Esophagus (tissue), 2 donors: ENCODE results near the gene SORBS1. TPM values are rescaled to one million over a fixed set of nuclear protein-coding genes. Genes with fewer than 3 reads are reported as not detected.
A peak's percentile ranks its signal among the peaks of the same experiment; 100 is the strongest.

Source experiments
- H3K27ac ChIP-seq, 2 donors: one replicate each; pipeline ENCODE4 v1.5.1; 2013; ENCODE audit warnings: low read depth in 2 of 2, mild to moderate bottlenecking in 2 of 2, inconsistent platforms in 1 of 2, low read length in 1 of 2, moderate library complexity in 1 of 2
- H3K27me3 ChIP-seq, 2 donors: one replicate each; pipeline ENCODE4 v1.6.1; 2013; ENCODE audit warnings: low read length in 2 of 2, control low read depth in 1 of 2, mild to moderate bottlenecking in 1 of 2; ENCODE audit not compliant: insufficient read depth in 2 of 2, control insufficient read depth in 1 of 2
- H3K36me3 ChIP-seq, 2 donors: one replicate each; pipeline ENCODE4 v1.6.1; 2013; ENCODE audit warnings: low read length in 1 of 2; ENCODE audit not compliant: control insufficient read depth in 2 of 2, insufficient read depth in 2 of 2
- H3K4me1 ChIP-seq, 2 donors: one replicate each; pipeline ENCODE4 v1.6.1; 2013; ENCODE audit warnings: low read length in 1 of 2; ENCODE audit not compliant: control insufficient read depth in 2 of 2, insufficient read depth in 2 of 2
- H3K4me3 ChIP-seq, 2 donors: one replicate each; pipeline ENCODE4 v1.5.1; 2013; ENCODE audit warnings: low read length in 2 of 2, mild to moderate bottlenecking in 2 of 2, low read depth in 1 of 2, moderate library complexity in 1 of 2
- H3K9me3 ChIP-seq, 2 donors: one replicate each; pipeline ENCODE4 v1.6.1; 2013; ENCODE audit warnings: mild to moderate bottlenecking in 2 of 2, low read depth in 1 of 2, low read length in 1 of 2, moderate library complexity in 1 of 2; ENCODE audit not compliant: control insufficient read depth in 2 of 2, insufficient read depth in 1 of 2
- WGBS, 2 donors: extraction: QIAGEN DNeasy Blood & Tissue Kit; methylation state at CpG; one replicate each; pipeline ENCODE4 v1.1.7; 2013; 5-methylcytosine and 5-hydroxymethylcytosine counted together
- polyA plus RNA-seq, 2 donors: library from polyadenylated mRNA; stranded (reverse); fragments of 200-250 nt; gene quantifications; one replicate each; pipeline ENCODE4 v1.2.3, GENCODE V29; 2013
- donor health status: healthy with polysubstance abuse.
- donor health status: Bipolar disorder and iron deficiency.

The SORBS1 gene
- polyA plus RNA-seq, 2 donors, result 32.7 to 66.3 TPM

DNA sequence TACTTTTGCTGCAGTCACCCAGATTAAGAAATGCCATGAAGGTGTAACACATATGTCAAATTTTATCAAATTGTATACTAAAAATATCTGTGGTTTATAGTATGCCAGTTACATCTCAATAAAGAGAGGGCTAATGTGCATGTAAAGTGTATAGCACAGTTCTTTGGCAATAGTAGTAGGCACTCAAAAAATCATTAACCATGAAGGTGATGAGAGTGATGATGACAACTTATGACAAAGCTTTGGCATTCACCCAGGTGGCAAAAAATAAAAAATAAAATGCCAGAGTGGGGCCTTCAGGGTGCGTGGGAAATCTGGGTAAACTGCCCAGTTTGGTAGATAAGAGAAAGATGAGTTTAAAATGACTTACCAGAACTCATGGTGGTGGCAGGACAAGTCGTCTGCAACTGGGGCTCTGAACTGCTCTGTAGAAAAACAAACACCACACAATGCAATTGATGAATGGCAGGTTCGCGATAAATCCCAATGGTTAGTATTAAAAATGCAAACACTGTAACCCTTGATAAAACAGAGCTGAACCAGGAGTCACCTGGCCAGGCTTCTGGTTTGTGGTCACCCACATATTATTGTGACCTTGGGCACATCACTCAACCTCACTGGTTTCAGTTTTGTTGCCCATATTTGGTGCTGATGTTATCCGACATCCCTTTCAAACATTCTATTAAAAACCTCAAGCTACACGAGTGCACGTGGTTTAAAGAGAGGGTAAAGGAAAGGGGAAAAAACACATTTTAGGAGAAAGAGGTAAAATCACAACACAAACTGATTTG lies 120.2 kb downstream of the SORBS1 start:
- Histone ChIP-seq H3K9me3 (no peaks in the 10 kb centered on the region), H3K4me3 (no peak overlapping the region), H3K4me1 (no peaks in the 10 kb centered on the region), H3K27me3 (no peaks in the 10 kb centered on the region), H3K27ac (peak overlapping the region in 1 of 2 donors; percentile 33), H3K36me3 (no peaks in the 10 kb centered on the region)
- WGBS, 2 donors, result 57 to 68% methylated on average over 7 of the region's 7 CpGs

DNA sequence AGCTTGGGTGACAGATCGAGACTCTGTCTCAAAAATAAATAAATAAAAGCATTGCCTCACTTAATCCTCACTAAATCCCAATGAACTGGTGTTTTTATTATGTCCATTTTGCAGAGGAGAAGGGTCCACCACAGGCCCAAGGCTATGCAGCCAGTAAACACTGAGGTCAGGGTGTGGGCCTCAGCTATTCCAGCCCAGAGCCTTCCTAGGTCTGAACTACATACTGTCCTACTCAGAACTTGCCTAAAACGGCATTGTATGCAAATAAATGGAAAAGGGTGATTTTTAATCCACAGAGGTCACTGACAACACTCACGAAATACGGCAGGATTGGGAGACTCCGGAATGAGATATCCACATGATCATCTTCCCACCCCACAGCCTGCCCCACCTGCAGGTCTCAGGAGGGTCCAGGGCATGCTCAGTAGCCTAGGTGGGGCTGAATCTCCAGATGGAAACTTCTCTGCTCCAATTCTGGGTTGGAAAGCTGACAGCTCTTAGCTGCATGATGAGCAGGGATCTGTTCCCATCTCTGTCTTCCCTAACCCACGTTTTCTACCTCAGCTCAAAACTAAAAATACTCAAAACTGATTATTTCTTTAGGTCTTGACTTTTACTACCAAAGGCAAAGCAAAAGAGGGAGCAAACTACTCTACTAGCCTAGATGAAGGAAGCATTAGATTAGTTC lies 121.0 kb downstream of the SORBS1 start:
- Histone ChIP-seq H3K27ac (peak overlapping the region in 1 of 2 donors; percentile 40), H3K4me1 (peaks cover 0 to 4% of the 10 kb centered on the region in 2 donors), H3K36me3 (no peaks in the 10 kb centered on the region), H3K4me3 (no peak overlapping the region), H3K27me3 (no peaks in the 10 kb centered on the region), H3K9me3 (no peaks in the 10 kb centered on the region)
- 73 to 78% methylated on average over 6 of the region's 6 CpGs for WGBS, 2 donors

DNA sequence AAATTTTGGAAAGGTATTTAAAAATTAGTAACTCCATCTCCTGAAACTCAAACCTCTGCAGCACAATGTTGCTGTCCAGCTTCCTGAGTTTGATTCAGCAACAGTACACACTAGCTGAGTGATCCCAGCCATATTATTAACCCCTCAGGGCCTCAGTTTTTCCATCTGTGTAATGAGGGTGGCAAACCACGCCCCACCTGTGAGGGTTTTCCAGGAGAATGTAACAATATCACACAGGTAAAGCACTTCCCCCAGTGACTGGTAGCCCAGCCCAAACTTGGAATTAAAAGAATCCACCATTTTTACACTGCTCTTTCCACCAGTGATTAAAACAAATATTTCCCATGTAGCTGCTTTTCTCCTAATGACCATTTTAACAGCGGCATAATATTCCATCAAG lies 122.4 kb downstream of the SORBS1 start:
- Histone ChIP-seq H3K4me3 (no peak overlapping the region), H3K36me3 (no peaks in the 10 kb centered on the region), H3K27me3 (no peaks in the 10 kb centered on the region), H3K9me3 (no peaks in the 10 kb centered on the region), H3K27ac (no peak overlapping the region), H3K4me1 (peaks cover 0 to 4% of the 10 kb centered on the region in 2 donors)
- WGBS, 2 donors, result 87 to 88% methylated on average over 2 of the region's 2 CpGs

DNA sequence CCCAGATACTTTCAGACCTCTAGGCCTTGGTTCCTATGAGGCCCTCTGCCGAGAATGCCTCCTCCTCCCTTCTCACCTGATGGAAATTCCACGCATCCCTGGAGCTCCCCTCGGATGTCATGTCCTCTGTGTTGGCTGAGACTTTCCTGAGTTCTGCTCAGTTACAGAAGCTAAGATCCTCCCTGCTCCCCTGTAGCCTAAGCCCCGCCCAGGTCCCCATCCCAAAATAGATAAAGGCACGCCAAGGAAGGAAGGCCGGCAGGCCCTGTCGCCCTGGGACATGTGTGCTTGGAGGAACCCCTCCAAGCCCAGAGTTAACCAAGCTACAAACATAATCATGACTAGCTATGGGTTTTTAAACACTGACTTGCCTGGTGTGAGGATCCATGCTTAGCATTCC lies 123.5 kb downstream of the SORBS1 start:
- no peaks in the 10 kb centered on the region for H3K9me3 ChIP-seq
- H3K4me3 ChIP-seq, result no peak overlapping the region
- WGBS, 2 donors, result 85 to 93% methylated on average over 7 of the region's 7 CpGs
- H3K27me3 ChIP-seq, result no peaks in the 10 kb centered on the region
- peaks cover 0 to 4% of the 10 kb centered on the region in 2 donors for H3K4me1 ChIP-seq
- no peaks in the 10 kb centered on the region for H3K36me3 ChIP-seq
- H3K27ac ChIP-seq, result peak overlapping the region in 1 of 2 donors; percentile 37

DNA sequence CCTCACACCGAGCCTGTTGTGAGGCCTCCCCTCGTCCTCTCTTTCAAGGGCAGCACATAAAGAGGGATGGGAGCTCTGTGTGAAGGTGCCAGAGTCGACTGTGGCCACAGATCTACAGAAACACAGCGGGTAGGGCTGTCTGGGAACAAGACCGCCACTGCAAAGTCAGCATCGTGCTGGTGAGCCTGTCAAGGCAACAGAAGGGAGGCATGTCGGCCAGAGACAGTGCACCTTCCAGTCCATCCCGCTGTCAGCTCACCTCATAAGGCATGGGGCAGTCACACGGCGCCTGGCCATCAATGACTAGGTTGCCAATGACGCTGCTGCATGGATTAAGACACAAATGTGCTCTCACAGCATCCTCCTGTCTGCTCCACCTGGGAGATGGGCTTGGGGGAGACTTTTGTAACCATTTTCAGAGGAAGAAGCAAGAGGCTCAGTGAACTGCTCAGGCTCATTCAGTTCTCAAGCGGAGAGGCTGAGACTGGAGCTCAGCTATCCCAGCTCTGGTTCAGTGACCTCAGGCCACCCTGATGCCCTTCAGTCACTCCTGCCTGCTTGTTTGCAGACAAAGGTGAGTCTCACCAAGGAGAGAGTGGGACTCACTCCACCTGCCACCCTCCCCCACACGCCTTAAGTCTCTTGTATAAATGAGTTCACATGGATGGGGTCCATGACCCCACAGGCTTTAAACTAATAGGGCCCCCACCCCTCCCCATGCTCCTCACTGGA lies 125.5 kb downstream of the SORBS1 start:
- Histone ChIP-seq H3K36me3 (no peaks in the 10 kb centered on the region), H3K9me3 (no peaks in the 10 kb centered on the region), H3K27ac (peak overlapping the region; percentile 12 to 57), H3K4me3 (no peak overlapping the region), H3K4me1 (peaks cover 0 to 4% of the 10 kb centered on the region in 2 donors), H3K27me3 (no peaks in the 10 kb centered on the region)
- 84 to 88% methylated on average over 13 of the region's 13 CpGs for WGBS, 2 donors

DNA sequence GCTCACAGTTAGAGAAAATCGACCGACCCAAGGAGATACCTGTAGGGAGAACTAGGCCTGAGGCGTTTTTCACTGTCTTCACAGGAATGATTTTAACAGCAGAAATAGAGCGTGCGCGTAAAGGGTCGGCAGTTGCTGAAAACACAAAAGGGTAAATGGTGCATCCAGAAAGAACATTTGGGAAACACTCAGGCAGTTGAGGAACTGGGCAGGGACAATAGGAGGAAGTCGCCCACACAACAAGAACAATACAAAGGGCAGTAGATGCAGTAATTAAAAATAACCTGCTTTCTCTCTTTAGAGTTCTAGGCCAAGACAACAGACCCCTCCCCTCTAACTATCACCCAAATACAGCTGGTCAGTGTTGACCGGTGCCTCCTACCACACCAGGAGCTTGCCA lies 126.6 kb downstream of the SORBS1 start:
- H3K4me3 ChIP-seq, result no peak overlapping the region
- no peaks in the 10 kb centered on the region for H3K9me3 ChIP-seq
- peak overlapping the region; percentile 20 to 57 for H3K27ac ChIP-seq
- peaks cover 0 to 4% of the 10 kb centered on the region in 2 donors for H3K4me1 ChIP-seq
- no peaks in the 10 kb centered on the region for H3K36me3 ChIP-seq
- no peaks in the 10 kb centered on the region for H3K27me3 ChIP-seq
- WGBS, 2 donors, result 76 to 80% methylated on average over 9 of the region's 9 CpGs

DNA sequence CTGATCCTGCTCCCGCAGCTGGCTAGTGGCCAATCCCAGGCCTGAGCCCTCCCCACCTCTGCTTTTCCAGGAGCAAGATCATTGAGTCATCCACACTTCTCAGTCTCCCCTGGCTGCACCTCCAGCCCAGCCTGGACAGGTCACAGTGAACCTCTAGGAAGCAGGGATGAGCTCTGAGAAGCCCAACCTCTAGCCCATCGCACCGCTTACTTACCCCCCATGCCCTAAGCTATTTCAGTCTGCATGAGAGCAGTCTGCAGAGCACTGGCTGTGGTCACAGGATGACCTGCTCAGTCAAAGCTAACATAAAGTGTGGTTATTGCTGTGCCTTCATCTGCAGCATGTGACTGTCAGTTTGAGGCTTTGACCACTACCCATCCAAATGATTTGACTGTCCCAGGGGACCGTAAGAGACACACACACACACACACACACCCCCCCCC lies 129.2 kb downstream of the SORBS1 start:
- H3K27ac ChIP-seq, result peak overlapping the region in 1 of 2 donors; percentile 11
- 66 to 73% methylated on average over 4 of the region's 4 CpGs for WGBS, 2 donors
- H3K4me3 ChIP-seq, result no peak overlapping the region
- H3K9me3 ChIP-seq, result no peaks in the 10 kb centered on the region
- no peaks in the 10 kb centered on the region for H3K27me3 ChIP-seq
- no peaks in the 10 kb centered on the region for H3K36me3 ChIP-seq
- peaks cover 3 to 4% of the 10 kb centered on the region in 2 donors for H3K4me1 ChIP-seq

DNA sequence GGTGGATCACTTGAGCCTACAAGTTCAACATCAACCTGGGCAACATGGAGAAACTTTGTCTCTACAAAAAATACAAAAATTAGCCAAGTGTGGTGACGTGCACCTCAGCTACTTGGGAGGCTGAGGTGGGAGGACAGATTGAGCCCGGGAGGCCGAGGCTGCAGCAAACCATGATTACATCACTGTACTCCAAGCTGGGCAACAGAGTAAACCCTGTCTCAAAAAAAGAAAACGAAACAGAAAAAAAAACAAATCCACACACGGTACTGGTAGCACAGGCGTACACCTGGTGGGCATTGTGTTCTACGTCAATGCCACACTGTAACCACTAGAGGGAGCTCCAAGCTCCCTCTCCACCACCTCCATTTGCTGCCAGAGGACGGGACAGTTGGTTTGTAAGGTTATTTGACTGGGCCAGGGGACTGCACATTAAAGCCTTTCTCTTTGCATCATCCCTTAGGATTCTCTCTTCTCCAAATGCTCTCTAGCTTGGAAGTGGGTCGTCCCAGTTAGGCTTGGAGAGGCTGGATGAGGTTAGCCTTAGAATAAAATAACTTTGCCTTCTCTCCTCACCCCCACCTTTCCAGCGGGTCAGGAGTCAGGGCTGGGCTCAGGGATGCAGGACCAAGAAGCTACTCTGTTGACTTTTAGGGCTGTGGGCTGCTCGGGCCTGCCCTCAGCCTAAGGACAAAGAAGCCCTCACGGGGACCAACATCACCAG lies 130.8 kb downstream of the SORBS1 start:
- Histone ChIP-seq H3K27ac (peak overlapping the region in 1 of 2 donors; percentile 83), H3K4me1 (peaks cover under 1 to 3% of the 10 kb centered on the region in 2 donors), H3K36me3 (no peaks in the 10 kb centered on the region), H3K27me3 (no peaks in the 10 kb centered on the region), H3K9me3 (no peaks in the 10 kb centered on the region), H3K4me3 (no peak overlapping the region)
- 24 to 33% methylated on average over 12 of the region's 12 CpGs for WGBS, 2 donors

DNA sequence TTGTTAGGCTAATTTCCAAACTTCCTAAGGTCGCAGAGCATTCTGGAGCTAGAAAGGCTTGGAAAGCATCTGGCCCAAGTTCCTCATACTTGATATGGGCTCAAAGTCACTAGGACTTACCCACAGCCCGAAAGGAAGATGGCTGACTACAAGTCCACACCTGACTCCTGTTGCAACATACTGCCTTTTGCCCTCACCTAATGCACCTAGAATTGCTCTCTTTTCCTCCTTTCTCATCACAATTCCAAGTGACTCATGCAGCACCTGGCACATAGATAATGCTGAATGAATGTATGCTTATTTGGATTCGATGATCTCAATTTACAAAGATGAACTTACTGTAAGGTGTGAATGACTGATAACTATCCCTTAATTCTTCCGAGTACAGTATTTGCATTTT lies 131.5 kb downstream of the SORBS1 start:
- no peaks in the 10 kb centered on the region for H3K27me3 ChIP-seq
- H3K9me3 ChIP-seq, result no peaks in the 10 kb centered on the region
- peak overlapping the region; percentile 31 to 38 for H3K27ac ChIP-seq
- H3K4me1 ChIP-seq, result peaks cover 0 to 3% of the 10 kb centered on the region in 2 donors
- whole genome bisulfite sequencing, 2 donors, result 52 to 56% methylated on average over 4 of the region's 4 CpGs
- H3K4me3 ChIP-seq, result no peak overlapping the region
- no peaks in the 10 kb centered on the region for H3K36me3 ChIP-seq
